ENCODE results near the gene CDT1.

The CDT1 gene

DNA sequence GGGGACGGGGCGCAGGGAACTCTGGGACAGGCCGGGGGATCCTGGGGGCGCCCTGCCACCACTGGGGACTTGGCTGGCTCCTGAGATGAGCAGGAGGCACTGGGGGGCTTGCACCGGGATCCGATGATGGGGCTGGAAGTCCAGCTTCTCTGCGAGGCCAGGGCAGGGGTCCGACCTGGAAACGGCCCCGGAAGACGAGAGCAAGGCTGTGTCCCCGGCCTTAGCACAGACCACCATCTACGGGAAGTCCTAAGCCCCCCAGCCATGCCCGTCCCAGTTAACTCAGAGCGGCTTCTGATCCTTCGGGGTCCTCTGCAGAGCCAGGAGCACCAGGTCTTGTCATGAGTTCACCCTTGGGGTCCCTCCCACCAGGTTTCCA lies 573 bp downstream of the CDT1 start:
- no peak for DNase-seq (ENCODE audit: insufficient read length, low spot score)
- FAIRE-seq: no peak

DNA sequence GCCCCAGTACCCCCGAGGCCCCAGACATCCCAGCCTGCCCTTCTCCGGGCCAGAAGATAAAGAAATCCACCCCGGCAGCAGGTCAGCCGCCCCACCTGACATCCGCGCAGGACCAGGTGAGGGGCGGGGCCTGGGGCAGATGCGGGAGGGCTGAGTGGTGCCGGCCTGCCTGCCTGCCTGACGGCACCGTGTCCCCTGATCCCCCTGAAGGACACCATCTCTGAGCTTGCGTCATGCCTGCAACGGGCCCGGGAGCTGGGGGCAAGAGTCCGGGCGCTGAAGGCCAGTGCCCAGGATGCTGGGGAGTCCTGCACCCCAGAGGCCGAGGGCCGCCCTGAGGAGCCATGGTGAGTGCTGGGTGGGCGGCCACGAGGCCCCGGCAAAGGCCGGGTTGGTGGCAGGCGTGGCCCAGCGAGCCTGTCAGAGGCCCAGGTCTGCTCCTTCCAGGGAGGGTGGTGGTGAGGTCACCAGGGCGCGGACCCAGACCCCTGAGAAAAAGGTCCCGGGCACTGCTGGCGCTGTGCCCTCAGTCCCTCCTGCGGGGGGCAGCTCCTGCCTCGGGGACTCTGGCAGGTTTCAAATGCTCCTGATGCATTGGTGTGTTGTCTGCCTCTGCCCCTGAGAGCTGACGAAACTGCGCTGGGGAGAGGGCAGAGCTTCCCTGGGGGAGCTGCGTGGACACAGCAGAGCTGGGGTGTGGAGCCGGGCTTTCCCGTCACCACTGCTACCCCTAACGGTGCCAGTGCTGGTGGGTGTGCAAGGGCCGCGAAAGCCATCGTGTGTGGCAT lies 1.2 kb downstream of the CDT1 start:
- DNase-seq (ENCODE audit: insufficient read length, low spot score) (no peak), FAIRE-seq (no peak)

DNA sequence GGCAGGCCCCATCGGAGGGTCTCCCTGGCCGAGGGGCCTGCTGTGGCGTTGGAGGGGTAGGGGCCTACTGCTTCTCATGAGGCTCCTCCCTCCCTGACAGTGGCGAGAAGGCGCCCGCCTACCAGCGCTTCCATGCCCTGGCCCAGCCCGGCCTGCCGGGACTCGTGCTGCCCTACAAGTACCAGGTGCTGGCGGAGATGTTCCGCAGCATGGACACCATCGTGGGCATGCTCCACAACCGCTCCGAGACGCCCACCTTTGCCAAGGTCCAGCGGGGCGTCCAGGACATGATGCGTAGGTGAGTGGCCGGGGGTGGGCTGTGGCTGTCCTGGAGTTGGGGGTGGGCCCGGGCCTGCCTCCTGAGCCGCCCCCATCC lies 1.7 kb downstream of the CDT1 start:
- DNase-seq (ENCODE audit: insufficient read length, low spot score) (no peak), FAIRE-seq (no peak)

DNA sequence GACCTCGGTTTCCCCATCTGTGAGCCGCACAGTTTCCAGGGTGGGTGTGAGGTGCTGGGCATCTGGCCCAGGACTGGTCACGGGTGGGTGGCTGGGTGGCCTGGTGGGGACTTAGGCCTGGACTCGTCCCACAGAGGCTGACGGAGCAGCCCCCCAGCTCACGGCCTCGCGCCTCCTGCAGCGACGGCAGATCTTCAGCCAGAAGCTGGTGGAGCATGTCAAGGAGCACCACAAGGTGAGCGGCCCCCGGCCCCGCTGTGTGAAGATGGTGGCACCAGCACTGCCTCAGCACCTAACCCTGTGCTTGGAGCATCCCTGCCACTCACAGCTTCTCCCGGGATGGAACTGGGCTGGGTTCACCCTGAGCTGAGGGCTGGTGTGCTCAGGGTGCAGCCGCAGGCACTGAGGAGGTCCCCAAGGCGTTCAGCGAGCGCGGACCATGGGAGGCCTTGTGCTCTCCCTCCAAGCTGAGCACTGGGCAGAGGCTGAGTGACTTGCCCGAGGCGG lies 2.4 kb downstream of the CDT1 start:
- no peak for DNase-seq (ENCODE audit: insufficient read length, low spot score)
- no peak for FAIRE-seq

DNA sequence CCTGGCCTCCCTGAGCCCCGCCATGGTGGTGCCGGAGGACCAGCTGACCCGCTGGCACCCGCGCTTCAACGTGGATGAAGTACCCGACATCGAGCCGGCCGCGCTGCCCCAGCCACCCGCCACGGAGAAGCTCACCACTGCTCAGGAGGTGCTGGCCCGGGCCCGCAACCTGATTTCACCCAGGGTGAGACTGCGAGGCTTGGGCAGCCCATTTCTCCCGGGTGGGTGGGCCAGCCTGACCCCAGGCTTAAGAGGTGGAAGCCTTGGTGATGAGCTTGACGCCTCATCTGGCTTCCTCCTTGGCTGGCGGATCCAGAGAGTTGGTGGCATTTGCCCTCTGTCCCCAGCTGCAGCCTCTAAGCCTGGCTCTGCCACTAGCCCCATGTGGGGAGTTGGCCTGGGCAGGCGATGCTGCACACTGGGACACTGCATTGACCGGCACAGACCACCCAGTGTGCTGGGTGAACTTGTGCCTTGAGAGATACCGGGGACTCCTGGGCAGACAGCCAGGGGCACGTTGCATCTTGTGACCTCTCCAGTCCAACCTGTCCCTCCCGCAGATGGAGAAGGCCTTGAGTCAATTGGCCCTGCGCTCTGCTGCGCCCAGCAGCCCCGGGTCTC lies 3.0 kb downstream of the CDT1 start:
- FAIRE-seq (no peak), DNase-seq (ENCODE audit: insufficient read length, low spot score) (no peak)

DNA sequence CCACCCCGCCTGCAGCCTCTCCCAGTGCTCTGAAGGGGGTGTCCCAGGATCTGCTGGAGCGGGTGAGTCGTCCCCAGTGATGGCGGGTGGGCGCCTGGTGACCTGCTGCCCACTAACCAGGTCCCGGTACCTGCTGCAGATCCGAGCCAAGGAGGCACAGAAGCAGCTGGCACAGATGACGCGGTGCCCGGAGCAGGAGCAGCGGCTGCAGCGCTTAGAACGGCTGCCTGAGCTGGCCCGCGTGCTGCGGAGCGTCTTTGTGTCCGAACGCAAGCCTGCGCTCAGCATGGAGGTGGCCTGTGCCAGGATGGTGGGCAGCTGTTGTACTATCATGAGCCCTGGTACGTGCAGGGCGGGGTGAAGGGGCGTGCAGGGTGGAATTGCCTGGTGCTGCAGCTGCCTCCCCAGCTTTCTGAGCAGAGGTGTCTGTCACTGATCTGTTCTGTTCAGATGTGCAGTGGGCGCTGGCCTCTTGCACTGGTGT lies 3.6 kb downstream of the CDT1 start:
- no peak for FAIRE-seq
- DNase-seq (ENCODE audit: insufficient read length, low spot score): no peak

DNA sequence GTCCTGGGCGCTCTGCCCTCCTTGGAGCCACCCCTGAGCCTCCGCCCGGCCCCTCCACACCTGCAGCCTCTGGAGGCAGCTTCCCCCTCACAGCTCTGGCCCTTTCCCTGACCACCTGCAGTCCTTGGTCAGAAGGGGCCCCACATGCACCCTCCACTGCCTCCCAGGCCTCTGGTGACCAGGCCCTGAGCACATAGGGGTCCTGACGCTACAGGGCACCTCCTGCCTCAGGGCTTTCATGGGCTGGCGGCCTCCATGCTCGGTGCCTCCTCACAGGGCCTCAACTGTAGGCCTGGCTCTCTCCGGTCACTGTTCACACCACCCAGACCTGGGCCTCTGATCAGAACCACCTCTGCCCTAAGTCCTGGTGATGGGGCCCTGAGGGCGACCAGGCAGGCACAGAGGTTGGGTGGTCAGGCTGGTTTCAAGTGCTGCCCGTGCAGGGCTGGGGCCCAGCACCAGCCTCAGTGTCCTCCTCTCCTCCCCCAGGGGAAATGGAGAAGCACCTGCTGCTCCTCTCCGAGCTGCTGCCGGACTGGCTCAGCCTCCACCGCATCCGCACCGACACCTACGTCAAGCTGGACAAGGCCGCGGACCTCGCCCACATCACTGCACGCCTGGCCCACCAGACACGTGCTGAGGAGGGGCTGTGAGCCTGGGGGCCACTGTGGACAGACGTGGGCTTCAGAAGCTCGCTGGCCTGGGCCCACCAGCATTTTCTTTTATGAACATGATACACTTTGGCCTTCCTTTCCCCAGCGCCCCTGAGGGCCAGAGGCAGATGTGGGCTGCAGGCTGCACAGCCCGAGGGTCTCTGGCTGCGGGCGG lies 4.3 kb downstream of the CDT1 start:
- no peak for DNase-seq (ENCODE audit: insufficient read length, low spot score)
- FAIRE-seq: no peak

DNA sequence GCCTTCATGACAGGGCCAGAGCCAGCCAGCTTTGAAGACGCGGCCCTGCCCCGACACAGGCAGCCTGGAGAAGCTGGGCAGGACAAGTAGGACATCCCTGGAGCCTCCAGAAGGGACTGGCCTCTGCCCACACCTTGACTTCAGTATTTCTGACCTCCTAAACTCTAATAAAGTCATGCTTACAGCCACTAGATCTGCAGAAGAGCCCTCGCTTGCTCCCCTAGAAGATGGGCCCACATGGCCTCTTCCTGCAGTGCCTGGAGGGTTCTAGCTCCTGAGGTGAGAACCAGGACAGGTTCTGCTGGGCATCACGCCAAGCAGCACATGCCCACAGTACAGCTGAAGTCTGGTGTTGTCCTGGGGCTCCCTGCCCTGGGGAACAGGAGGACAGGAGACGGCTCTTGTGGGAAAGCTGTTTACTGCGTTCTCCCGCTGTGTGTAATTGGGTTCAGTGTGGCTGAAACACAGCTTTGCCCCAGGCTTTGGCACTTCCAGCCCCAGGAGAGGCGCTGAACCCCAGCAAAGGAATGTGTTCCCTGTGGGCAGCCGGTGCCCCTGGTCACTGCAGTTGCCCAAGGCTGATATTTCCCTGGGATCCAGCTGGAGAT lies 5.6 kb downstream of the CDT1 start:
- DNase-seq (ENCODE audit: insufficient read length, low spot score): no peak

DNA sequence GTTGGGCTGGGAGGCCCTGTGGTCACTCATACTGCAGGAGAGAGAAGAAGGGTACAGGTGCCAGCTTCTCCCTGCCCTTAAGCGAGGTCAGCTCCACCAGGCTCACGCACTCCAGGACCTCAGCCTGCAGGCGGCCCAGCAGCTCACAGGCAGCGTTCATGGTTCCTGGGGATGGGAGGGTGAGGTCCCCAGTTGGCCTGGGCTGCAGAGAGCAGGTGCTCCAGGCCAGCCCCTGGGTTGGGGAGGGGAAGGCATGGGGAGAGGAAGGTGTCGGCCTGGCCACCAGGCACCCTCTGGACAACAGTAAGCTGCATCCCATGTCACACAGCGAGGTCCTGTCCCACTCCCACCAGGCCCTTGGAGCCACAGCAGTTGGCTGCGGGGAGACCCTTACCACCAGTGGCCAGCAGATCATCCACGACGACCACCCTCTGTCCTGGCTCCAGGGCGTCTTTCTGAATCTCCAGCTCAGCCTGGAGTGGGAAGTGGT lies 6.1 kb downstream of the CDT1 start:
- DNase-seq (ENCODE audit: insufficient read length, low spot score): no peak
- no peak for FAIRE-seq

More for the DNA sequence above, 5.6 kb downstream of the CDT1 start:
- FAIRE-seq: no peak

DNA sequence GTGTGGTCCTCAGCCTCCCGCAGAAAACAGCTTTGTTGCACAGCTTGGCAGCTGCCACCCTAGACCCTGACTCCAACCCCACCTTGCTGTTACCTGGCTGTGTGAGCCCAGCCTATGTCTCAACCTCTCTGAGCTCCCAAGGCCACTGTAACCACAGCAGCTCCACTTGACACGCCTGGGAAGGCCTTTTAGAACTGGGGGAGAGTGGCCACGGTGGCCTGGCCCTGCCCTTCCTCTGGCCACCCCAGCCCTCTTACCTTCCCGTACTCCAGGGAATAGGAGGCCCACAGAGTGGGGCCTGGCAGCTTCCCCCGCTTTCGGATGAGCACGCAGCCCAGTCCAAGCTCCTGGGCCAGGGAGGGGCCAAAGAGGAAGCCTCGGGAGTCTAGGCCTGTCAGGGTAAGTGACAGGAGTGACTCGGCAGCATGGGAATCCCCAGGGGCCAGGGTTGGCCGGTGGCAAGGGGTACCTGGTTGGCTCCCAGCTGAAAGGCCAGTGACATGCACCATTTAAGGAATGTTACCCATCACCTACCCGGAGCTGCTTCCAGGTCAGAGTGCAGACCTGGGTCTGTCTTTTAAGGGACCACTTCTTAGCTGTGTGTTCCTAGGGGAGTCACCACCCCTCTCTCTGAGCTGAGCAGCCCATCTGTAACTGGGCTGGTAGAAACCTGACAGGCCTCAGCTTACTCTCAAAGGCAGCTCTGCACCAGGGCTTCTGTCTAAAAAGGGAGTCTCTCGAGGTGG lies 6.8 kb downstream of the CDT1 start:
- no peak for FAIRE-seq
- no peak for DNase-seq (ENCODE audit: insufficient read length, low spot score)

DNA sequence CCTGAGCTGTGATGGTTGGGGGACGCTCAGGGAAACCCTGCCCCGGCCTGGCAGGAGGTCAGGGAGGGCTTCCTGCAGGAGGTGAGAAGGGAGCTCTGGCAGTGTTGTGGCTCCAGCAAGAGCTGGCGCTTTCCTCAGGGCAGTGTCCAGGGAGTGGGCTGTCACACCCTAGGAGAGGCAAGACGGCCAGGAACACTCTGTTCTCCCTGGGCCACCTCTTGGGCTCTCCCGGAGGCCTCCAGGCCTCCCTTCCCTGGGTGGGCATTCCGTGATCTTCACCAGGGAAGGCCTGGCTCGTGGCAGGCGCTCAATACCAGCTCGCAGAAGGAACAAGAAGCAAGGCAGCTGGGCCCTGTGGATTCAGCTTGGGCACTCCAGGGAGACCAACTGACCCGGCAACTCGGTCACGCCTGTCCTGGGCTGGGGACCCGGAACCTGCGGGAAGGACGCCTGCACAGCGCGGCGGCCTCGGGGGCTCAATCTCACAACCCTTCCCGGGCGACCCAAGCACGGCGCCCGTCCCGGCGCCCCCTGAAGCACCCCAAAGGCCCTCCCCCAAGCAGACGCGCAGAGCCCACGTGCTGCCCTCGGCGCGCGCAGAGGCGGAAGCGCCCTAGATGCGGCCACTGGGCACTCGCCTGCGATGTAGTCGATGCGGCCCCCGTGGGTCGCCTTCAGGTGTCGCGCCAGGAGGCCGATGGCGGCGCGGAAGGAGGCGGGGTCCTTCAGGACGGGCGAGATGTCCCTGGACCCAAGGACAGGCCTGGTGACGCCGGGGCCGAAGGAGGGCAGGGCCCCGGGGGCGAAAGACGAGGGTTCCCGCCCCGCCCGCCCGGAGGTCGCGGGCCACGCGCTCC lies 7.6 kb downstream of the CDT1 start:
- FAIRE-seq: peak; percentile 77
- peak; percentile 85 for DNase-seq (ENCODE audit: insufficient read length, low spot score)

DNA sequence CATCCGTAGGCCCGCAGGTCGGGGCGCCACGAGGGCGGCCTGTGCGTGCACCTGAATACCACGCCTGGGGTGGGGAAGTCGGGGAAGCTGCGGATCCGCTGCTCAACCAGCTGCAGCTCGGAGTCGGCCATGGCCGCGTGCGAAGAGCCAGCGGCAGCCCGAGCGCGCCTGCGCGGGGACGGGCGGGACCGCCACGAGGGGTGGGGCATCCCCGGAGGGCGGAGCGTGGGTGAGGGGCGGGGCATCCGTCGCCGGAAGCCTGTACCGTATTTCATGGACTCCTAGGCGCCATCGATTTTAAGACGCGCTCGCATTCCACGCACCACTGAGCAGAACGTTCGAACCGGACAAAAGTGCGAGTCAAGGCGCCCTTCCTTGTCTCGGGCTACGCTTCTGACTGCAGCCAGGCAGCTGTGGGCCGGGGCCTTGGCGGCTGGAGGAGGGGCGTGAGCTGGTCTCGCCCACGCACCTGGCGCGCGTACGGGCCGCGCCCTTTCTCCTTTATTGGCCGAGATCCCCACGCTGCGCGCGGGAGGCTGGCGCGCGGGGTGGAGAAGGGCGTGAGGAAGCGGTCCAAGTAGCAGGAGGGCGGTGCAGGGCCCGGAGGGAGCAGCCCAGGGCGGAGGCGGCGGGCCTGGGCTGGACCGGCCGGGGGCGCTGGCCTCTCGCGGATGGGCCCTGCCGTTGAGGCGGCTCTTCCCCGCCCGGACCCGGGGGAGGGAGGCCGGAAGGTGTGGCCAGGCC lies 8.4 kb downstream of the CDT1 start, which contains the start of gene APRT:
APRT (minus strand) TSS at position 160 of the 744 bp plus-strand sequence; CDS start at position 131, 29 bp downstream.
- FAIRE-seq: peak; percentile 86

DNA sequence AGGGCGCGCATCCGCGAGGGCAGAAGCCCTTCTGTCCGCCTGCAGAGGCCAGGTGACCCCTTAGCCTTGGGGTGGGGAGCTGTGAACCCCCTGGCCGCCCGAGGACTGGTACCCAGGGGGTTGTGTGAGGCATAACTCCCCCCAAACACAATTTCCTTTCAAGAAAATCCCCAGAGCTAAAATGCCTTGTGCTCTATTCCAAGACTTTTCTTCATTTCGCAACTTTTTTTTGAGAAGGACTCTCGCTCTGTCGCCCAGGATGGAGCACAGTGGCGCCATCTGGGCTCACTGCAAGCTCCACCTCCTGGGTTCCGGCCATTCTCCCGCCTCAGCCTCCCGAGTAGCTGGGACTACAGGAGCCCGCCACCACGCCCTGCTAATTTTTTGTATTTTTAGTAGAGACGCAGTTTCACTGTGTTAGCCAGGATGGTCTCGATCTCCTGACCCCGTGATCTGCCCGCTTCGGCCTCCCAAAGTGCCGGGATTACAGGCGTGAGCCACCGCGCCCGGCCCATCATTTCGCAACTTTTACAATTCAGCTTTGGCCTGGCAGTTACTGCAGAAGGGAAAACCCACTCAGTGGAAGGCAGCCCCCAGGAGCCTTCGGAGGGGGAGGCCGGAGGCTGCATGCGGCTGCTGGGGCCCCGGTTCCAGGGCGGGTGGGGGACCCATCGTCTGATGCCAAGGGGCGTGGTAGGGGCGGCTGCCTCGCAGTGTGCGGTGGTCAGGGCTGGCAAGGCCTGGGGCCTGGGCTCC lies 9.1 kb downstream of the CDT1 start:
- FAIRE-seq (peak; percentile 14), DNase-seq (ENCODE audit: insufficient read length, low spot score) (no peak)

More for the DNA sequence above, 8.4 kb downstream of the CDT1 start, which contains the start of gene APRT:
- peak; percentile 94 for DNase-seq (ENCODE audit: insufficient read length, low spot score)

DNA sequence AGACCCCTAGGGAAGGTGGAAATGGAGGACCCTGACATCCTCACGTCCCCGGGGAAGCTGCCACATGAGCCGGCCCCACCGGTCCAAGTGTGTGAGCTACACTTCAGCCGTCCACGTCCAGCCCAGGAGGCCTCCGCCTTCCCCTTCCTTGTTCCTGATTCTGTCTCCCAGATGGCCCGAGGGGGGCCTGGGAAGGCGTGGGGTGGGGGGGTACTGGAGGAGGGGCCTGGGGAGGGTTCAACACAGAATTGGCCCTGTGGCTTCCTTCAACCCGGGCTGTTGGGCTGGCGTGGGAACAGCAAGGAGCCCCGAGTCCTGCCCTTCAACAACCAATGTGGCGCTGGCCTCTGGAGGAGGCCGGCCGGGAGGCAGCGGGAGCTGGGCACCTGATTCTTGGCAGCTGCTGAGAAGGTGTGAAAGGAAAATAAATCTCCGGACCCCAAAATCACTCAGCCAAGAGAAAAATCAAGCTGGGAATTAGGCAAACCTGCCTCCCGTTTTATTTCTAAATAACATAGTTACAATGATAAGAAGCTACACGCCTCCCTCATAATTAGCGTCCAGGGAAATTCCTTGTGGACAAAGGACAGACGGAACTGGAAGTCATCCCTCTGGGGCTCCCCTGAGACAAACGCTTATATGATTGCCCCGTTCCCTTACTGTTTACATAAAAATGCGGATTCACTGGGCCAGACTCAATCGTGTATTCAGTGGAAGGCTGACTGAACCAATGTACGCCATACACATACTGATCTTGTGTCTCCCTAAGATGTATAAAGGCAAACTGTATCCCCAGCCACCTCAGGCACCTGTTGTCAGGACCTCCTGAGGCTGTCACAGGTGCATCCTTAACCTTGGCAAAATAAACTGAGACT lies 9.9 kb downstream of the CDT1 start:
- FAIRE-seq (no peak), DNase-seq (ENCODE audit: insufficient read length, low spot score) (no peak)

DNA sequence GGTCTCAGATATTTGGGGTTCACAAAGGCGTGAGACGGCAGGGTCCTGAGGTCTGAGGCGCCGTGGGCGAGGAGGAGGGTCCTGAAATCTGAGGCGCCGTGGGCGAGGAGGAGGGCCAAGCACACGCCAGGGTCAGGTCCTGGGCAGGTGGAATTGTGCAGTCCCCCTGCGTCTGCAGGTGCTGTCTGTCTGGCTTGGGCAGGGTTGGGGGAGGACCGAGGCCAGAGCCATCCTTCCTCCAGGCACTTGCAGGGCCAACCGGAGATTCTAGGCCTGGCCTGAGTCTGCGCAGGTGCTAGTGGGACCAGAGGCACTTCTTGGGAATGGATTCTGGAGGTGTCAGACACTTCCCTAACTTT lies 10.5 kb downstream of the CDT1 start:
- DNase-seq (ENCODE audit: insufficient read length, low spot score) (no peak), FAIRE-seq (no peak)

DNA sequence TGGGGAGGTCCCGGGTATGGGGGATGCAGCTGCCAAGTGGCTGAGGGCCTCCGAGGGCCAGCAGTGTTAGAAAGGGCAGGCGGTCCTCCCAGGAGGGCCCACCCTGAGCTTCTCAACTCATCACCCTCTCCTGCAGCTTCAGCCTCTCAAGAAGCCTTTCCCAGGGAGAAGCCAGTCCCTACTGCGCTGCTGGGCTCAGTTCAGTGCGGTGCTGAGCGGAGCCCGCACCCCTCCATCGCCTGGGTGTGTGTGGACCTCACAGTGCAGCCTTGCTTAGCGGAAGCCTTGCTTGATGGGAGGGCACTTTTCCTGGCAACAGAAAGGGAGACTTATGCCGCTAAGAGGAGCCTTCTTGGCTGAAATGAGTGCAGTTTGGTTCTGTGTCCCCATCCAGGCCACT lies 11.6 kb downstream of the CDT1 start:
- FAIRE-seq (no peak), DNase-seq (ENCODE audit: insufficient read length, low spot score) (no peak)
